ENCODE results near the gene SLC10A3.
A peak's percentile ranks its signal among the peaks of the same experiment; 100 is the strongest.

The SLC10A3 gene

GRCh38 chrX:154490414-154491083, at the start of gene SLC10A3:
SLC10A3 (minus strand) TSS chrX:154490629; CDS start chrX:154488940, 1,689 bp downstream.
- peak; percentile 76 for DNase-seq

- DNase-seq: no peak
Observed at GRCh38 chrX:154539077-154539476, 48.6 kb upstream of the SLC10A3 start.

- no peak for DNase-seq
Observed at GRCh38 chrX:154535892-154536291, 45.5 kb upstream of the SLC10A3 start.

GRCh38 chrX:154534526-154535322, 44.3 kb upstream of the SLC10A3 start:
- DNase-seq: peak; percentile 47

GRCh38 chrX:154532690-154533089, 42.3 kb upstream of the SLC10A3 start:
- DNase-seq: no peak

GRCh38 chrX:154531626-154532025, 41.2 kb upstream of the SLC10A3 start:
- DNase-seq: no peak

- no peak for DNase-seq
Observed at GRCh38 chrX:154530286-154530685, 39.9 kb upstream of the SLC10A3 start.

GRCh38 chrX:154529206-154529612, 38.8 kb upstream of the SLC10A3 start:
- no peak for DNase-seq

GRCh38 chrX:154526901-154527675, 36.7 kb upstream of the SLC10A3 start:
- DNase-seq: peak; percentile 33

- DNase-seq: no peak
Observed at GRCh38 chrX:154525606-154526490, 35.4 kb upstream of the SLC10A3 start.

GRCh38 chrX:154519389-154519788, 29.0 kb upstream of the SLC10A3 start:
- DNase-seq: no peak

GRCh38 chrX:154517101-154517781, 26.8 kb upstream of the SLC10A3 start:
- no peak for DNase-seq

- no peak for DNase-seq
Observed at GRCh38 chrX:154516656-154517100, 26.2 kb upstream of the SLC10A3 start.

- DNase-seq: peak; percentile 58
Observed at GRCh38 chrX:154515966-154516655, 25.7 kb upstream of the SLC10A3 start, which contains the start of gene FAM3A. FAM3A (minus strand) TSS chrX:154516232; CDS start chrX:154515772, 460 bp downstream.

GRCh38 chrX:154515090-154515965, 24.9 kb upstream of the SLC10A3 start:
- DNase-seq: no peak

GRCh38 chrX:154513716-154514115, 23.3 kb upstream of the SLC10A3 start:
- DNase-seq: no peak

GRCh38 chrX:154512879-154513553, 22.6 kb upstream of the SLC10A3 start:
- no peak for DNase-seq

- DNase-seq: no peak
Observed at GRCh38 chrX:154511761-154512160, 21.3 kb upstream of the SLC10A3 start.

GRCh38 chrX:154509455-154509854, 19.0 kb upstream of the SLC10A3 start:
- no peak for DNase-seq

Data from amniotic stem cell (primary cell).